GM12801 (cell line): Measurements from ENCODE around the gene NPIPB2.

Experiments
- TF ChIP-seq, protein P1 (sequence below): IDR thresholded peaks from one replicate; pipeline ENCODE4 v1.5.1; 2011; ENCODE audit warnings: control low read depth; ENCODE audit not compliant: insufficient read length; ENCODE audit errors: extremely low read depth

The NPIPB2 gene

DNA sequence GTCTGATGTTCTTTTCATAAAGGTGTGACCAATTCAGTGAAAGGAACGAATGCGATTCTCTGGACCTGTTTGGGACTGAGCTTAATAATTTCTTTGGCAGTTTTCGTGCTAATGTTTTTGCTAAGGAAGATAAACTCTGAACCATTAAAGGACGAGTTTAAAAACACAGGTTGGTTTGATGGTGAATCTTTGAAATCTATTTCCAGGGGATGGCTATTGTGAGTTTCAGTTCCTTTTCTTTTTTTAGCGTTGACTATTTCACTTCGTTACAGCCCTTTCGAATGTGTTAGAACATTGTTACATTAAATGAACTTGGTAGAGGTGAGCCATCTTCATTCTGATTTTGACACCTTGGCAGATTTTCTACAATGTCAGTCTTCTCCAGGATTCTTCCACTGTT is 24.3 kb upstream of the NPIPB2 start:
- TF ChIP-seq, protein P1, sequence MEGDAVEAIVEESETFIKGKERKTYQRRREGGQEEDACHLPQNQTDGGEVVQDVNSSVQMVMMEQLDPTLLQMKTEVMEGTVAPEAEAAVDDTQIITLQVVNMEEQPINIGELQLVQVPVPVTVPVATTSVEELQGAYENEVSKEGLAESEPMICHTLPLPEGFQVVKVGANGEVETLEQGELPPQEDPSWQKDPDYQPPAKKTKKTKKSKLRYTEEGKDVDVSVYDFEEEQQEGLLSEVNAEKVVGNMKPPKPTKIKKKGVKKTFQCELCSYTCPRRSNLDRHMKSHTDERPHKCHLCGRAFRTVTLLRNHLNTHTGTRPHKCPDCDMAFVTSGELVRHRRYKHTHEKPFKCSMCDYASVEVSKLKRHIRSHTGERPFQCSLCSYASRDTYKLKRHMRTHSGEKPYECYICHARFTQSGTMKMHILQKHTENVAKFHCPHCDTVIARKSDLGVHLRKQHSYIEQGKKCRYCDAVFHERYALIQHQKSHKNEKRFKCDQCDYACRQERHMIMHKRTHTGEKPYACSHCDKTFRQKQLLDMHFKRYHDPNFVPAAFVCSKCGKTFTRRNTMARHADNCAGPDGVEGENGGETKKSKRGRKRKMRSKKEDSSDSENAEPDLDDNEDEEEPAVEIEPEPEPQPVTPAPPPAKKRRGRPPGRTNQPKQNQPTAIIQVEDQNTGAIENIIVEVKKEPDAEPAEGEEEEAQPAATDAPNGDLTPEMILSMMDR = no peak

- TF ChIP-seq, protein P1 = no peak
Measured at GRCh38 chr16:11964761-11965551, 23.1 kb upstream of the NPIPB2 start, which contains the start of gene TNFRSF17. TSS of gene TNFRSF17 (plus strand) at chr16:11965210. CDS start at chr16:11965325, 115 bp downstream.

- TF ChIP-seq, protein P1 = no peak
Measured at GRCh38 chr16:11963706-11964105, 21.9 kb upstream of the NPIPB2 start.

DNA sequence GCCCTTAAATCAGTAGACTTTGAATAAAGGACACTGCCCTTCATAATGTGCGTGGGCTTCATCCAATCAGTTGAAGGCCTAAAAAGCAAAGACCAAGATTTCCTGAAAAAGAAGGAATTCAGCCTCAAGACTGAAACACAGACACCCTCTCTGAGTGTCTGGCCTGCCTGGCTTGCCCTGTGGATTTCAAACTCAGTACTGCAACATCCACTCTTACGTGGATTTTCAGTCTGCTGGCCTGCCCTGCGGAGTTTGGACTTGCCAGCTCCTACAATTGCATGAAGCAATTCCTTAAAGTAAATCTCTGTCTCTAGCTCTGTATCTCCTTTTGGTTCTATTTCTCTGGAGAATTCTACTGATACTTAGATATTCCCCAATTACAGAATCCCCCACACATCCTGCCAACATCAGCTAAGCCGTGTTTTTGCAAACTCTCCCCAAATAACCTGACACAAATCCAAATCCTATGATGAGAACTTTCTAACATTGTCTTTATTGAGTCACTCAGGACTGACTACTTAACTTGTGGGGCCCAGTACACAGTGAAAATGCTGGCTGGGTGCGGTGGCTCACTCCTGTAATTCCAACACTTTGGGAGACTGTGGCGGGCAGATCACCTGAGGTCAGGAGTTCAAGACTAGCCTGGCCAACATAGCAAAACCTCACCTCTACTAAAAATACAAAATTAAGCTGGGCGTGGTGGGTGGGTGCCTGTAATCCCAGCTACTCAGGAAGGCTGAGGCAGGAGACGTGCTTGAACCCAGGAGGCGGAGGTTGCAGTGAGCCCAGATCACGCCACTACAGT is 15.9 kb upstream of the NPIPB2 start:
- TF ChIP-seq, protein P1 = no peak

GRCh38 chr16:11956558-11956957 is 14.7 kb upstream of the NPIPB2 start:
- TF ChIP-seq, protein P1 = no peak

DNA sequence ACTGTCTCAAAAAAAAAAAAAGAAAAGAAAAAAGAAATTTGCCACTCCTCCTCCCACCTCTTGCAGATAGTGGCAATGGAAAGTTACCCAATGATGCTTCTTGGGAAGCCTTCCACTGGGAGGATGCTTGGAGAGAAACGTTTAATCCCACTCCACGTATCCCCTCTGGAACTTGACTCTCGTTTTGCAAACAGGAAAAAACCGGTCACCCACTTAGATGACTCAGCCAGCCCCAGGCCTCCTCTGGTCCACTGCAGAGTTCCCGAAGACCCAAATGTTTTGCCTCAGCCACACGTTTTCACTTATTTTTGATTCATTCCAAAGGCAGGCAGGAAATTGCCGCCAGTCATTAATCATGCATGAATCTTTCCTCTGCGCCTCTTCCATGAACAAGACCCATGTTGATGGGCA is 13.9 kb upstream of the NPIPB2 start:
- TF ChIP-seq, protein P1 = no peak

DNA sequence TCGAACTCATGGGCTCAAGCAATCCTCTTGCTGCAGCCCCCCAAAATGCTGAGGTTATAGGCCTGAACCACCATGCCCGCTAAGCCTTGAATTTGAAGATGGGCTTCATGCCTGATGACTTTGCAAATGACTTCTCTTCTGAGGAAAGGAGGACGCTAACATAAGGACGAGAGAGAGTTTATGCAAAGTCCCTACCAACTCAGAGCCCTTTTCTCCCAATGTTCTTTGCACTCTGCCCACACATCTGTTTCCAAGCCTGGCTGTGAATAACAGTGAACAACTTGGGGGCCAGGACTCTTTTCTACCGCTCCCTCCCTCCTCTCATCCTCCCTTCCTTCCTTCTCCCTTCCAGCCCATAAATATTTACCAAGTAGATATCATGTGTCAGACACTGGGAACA is 8.5 kb upstream of the NPIPB2 start:
- TF ChIP-seq, protein P1 = no peak
